ENCODE measurements around the gene GALNT16. TPM values are rescaled to one million over a fixed set of nuclear protein-coding genes. Genes with fewer than 3 reads are reported as not detected.

GALNT16 gene
- total RNA-seq, 4 donors from 2014 or later: 5.1 to 8.9 (median 8.7) TPM

DNA sequence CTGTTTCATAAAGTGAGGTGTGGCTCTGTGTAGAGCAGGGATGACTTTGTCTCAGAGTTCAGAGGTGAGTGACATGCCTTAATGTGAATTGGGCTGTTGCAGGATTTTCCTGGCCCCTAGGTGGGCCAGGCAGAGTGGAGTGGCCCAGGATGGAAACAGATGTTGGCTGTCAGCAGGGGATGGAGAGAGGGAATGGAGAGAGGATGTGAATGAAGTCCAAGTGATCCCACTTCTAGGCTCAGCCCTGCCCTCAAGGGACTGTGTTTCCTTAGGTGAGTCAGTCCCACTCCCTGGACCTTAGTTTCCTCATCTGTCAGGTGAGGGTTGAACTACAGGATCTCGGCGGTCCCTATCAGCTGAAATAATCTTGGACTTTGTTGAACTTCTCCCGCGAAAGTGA lies 7.5 kb downstream of the GALNT16 start:
- TF ChIP-seq, protein P1, sequence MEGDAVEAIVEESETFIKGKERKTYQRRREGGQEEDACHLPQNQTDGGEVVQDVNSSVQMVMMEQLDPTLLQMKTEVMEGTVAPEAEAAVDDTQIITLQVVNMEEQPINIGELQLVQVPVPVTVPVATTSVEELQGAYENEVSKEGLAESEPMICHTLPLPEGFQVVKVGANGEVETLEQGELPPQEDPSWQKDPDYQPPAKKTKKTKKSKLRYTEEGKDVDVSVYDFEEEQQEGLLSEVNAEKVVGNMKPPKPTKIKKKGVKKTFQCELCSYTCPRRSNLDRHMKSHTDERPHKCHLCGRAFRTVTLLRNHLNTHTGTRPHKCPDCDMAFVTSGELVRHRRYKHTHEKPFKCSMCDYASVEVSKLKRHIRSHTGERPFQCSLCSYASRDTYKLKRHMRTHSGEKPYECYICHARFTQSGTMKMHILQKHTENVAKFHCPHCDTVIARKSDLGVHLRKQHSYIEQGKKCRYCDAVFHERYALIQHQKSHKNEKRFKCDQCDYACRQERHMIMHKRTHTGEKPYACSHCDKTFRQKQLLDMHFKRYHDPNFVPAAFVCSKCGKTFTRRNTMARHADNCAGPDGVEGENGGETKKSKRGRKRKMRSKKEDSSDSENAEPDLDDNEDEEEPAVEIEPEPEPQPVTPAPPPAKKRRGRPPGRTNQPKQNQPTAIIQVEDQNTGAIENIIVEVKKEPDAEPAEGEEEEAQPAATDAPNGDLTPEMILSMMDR (IDR thresholded peaks at IDR 0.05; ENCODE audit: low read depth): no peak

DNA sequence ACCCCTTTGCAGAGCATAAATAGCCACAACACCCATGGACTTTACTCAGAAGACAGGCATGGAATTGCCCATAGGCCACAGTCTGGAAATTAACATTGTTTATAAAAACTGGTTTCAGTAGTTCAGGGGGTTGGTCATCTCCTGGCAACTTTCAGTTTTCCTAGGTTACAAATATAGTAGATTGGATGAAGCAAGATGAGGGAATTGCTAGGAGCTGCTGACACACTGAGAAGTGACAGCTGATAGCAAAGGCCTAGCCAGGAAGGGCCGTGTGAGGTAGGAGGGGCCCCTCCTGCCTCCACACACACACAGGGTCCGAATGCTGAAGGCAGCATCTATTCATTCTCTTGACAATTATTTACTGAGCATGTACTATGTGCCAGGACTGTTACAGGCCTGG lies 8.3 kb downstream of the GALNT16 start:
- TF ChIP-seq, protein P1 (IDR thresholded peaks at IDR 0.05; ENCODE audit: low read depth): no peak

DNA sequence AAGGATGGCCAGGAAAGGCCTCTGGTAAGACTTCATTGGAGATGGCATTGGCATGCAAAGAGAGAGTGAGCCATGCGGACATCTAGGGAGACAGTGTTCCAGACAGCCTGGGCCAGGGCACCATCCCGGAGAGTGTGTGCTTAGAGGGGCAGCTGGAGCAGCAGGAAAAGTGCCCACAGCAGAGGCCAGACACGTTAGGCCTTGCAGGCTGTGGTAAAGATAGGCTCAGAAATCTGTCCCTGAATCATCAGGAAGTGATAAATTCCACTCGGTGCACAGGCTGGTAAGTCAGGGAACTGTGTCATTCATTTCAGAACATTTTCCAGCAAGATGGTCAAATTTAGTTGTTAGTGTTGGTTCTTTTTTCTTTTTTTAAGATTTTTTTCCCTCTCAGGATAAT lies 8.8 kb downstream of the GALNT16 start:
- TF ChIP-seq, protein P1 (IDR thresholded peaks at IDR 0.05; ENCODE audit: low read depth): no peak

DNA sequence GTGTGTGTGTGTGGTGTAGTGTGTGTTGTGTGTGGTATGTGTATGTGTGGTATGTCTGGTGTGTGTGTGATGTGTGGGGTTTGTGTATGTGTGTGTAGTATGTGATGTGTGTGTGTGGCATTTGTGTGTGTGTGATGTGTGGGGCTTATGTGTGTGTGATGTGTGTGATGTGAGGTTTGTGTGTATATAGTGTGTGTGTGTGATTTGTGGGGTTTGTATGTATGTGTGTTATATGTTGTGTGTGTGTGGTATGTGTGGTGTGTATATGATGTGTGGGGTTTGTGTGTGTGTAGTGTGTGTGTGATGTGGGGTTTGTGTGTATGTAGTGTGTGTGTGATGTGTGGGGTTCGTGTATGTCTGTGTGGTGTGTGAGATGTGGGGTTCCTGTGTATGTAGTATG lies 9.4 kb downstream of the GALNT16 start:
- TF ChIP-seq, protein P1 (IDR thresholded peaks at IDR 0.05; ENCODE audit: low read depth): no peak

DNA sequence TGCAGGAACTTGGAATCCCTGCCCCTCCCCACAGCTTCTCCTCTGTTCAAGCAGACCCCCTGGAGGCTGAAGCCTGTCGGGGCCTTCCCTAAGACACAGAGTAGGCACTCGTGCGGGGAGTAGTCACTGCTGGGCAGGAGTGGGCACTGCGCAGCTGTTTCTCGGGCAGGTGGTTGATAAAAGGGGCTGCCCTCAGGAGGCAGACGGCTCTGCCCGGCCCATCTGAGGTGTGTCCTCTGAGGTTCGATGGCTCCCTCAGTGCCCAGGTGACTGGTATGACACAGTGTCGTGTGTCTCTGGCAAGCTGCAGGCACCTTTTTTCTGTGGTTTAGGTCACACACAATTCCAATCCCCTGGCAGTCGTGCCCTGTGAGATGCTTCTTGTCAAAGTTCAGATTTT lies 10.1 kb downstream of the GALNT16 start:
- TF ChIP-seq, protein P1 (IDR thresholded peaks at IDR 0.05; ENCODE audit: low read depth): no peak

DNA sequence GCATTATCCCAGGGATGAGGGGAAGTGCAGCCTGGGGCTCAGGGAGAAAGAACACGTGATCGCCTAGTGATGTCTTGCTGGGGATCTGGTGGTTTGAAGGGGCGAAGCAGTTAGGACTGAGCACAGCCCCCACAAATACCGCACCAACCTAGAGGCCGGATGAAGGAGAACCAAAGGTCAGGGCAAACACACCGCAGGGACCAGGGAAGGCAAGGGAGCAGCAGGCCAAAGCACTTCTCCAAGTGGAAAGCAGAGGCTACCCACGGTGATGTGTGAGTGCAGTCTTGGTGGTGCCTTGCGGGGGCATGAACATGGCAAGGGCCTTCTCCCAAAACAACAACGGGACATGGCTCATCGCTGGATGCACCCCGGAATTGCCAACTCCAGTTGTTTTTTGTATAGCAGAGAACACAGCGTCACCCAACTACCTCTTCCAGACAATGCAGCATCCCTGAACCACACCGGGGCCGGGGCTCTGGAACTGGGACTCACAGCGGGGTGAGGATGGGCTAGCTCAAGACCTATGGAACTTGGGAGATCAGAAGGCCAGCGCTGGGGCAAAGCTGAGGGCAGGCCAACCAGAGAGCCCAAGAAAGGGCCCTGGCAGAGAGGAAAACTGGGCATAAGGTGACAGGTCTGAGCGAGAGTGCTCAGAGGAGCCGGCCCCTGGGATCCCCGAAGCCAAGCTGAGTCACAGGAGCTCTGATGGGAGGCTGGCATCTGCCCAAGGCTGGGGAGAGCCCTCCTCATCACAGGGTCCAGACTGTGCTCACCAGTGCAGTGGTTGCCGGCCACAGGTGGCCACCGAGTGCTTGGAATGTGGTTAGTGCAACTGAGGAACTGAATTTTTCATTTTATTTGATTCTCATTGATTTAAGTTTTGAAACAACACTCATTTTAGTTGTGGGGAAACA lies 11.1 kb downstream of the GALNT16 start:
- TF ChIP-seq, protein P1 (IDR thresholded peaks at IDR 0.05; ENCODE audit: low read depth): no peak

DNA sequence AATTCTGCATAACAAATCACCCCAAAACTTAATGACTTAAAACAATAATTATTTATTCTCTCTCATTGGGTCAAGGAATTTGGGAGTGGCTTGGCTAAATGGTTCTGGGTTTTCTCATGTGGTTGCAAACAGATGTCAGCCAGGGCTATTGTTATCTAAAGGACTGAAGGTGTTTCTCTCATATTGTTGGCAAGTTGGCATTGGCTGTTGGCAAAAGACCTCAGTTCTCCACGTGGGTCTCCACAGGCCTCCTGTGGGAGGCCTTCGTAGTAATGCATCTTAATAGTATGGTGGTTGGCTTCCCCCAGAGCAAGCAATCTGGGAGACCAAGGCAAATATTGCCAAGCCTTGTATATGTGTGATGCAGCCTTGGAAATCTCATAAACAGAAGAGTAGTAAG lies 14.4 kb downstream of the GALNT16 start:
- TF ChIP-seq, protein P1 (IDR thresholded peaks at IDR 0.05; ENCODE audit: low read depth): no peak

Measured in subcutaneous adipose tissue (tissue), 4 donors.